GM12875 (cell line): Measurements from ENCODE around the gene POLR3H.

Experiments
- H3K4me3 ChIP-seq: one replicate; pipeline ENCODE4 v1.5.1; 2011; ENCODE audit warnings: low read depth, low read length, control low read depth
- TF ChIP-seq, protein P1 (sequence below): IDR thresholded peaks from 2 replicates; pipeline ENCODE4 v1.5.1; 2011; ENCODE audit warnings: low read depth, mild to moderate bottlenecking, control low read depth, inconsistent platforms, low read length, moderate library complexity, borderline replicate concordance; ENCODE audit not compliant: insufficient read depth

Gene POLR3H

DNA sequence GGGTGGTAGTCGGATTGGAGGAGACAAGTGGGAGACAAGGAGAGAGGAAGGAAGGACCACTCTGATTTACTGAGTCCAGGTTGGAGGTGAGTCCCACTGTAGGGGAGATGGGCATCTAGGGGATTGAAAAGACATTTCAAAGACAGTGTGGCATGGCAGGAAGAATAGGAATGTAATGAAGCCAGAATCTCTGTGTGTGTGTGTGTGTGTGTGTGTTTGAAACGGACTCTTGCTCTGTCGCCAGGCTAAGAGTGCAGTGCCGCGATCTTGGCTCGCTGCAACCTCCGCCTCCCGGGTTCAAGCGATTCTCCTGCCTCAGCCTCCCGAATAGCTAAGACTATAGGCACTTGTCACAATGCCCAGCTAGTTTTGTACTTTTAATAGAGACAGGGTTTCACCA is 12.3 kb upstream of the POLR3H start:
- H3K4me3 ChIP-seq: no peak overlapping the region
- TF ChIP-seq, protein P1, sequence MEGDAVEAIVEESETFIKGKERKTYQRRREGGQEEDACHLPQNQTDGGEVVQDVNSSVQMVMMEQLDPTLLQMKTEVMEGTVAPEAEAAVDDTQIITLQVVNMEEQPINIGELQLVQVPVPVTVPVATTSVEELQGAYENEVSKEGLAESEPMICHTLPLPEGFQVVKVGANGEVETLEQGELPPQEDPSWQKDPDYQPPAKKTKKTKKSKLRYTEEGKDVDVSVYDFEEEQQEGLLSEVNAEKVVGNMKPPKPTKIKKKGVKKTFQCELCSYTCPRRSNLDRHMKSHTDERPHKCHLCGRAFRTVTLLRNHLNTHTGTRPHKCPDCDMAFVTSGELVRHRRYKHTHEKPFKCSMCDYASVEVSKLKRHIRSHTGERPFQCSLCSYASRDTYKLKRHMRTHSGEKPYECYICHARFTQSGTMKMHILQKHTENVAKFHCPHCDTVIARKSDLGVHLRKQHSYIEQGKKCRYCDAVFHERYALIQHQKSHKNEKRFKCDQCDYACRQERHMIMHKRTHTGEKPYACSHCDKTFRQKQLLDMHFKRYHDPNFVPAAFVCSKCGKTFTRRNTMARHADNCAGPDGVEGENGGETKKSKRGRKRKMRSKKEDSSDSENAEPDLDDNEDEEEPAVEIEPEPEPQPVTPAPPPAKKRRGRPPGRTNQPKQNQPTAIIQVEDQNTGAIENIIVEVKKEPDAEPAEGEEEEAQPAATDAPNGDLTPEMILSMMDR: no peak

DNA sequence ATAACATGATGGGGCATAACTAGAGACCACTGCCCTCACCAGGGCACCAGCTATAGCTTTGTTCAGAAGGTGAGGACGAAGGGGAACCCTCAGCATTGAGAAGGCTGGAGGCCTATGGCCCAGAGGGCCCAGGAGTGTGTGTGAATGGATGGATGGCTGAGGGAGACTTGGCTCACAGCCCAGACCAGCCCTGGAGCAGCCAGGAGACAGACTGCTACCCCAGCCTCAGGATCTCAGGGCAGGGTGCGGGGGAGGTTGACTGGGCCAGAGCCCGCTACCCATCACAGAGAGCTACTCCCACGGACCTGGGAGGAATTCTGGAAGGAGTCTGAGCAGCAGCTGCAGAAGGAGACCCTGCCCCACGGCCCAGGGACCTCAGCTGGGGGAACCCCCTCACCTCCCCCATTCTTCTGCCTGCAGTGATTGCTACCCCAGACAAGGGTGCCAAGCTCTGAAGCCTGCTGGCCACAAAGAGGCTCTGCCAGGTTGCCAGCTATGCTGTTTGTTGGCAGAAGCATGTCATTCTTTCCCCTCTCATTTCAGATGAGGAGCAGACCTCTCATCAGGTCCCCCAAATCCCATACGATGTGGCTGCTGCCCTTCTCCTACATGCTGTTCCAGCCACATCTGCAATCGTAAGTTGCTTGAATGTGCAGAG is 11.2 kb upstream of the POLR3H start:
- TF ChIP-seq, protein P1: no peak
- no peak overlapping the region for H3K4me3 ChIP-seq

DNA sequence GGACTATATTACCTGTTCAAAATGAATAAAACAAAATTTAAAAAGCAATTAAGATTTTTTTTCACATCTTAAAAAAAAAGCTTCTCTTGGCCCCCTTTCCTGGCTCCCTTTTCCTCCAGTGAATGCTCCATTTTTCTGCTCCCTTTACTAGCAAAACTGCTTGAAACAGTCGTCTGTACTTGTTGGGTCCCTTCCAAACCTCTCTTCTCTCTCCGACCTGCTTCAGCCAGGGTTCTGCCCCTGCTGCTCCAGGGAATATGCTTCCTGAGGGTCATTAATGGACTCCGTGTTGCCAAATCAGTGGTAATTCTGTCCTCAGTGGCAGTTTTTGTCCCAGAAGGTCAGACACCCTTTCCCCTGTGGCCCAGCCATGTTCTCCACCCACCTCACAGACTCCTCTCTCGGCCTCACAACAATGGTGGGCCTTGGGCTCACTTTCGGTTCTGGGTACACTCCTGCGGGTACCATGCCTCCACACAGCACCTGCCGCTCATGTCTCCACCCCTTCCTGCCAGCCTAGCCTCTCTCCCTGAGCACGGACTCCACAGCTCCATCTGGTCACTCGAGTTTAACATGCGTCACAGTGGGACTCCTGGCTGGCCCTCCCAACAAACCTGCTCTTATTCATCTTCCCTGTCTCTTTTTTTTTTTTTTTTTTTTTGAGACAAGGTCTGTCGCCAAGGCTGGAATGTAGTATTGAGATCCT is 7.8 kb upstream of the POLR3H start:
- TF ChIP-seq, protein P1: no peak
- H3K4me3 ChIP-seq: no peak overlapping the region

DNA sequence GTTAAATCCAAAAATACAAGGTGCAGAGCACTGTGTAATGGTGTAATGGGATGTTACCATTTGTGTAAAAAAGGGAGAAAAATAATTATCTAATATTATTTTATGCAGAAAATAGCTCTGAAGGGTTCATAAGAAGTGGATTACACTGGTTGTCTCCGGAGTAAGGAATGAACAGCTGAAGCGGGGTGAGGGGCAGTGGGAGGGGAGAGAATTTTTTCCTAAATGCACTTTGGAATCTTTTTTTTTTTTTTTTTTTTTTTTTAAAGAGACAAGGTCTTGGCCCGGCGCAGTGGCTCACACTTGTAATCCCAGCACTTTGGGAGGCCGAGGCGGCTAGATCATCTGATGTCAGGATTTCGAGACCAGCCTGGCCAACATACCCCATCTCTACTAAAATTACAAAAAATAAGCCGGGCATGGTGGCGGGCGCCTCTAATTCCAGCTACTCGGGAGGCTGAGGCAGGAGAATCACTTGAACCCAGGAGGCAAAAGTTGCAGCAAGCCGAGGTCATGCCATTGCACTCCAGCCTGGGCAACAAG is 6.8 kb upstream of the POLR3H start:
- no peak overlapping the region for H3K4me3 ChIP-seq
- TF ChIP-seq, protein P1: no peak

DNA sequence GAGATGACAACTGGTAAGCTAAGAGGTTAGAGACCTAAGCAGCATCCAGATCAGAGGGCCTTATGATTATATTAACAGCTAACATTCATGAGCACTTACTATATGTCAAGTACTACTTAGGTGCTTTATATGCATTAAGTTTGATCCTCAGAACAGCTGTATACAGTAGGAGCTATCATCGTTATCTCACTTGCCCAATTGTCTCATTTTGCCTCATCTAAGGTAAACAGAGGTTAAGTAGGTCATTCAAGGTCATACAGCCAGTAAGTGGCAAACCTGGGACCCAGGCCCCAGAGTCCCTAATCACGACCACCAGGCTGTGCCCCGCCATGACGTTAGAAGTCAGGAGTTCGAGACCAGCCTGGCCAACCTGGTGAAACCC is 4.6 kb upstream of the POLR3H start:
- TF ChIP-seq, protein P1: no peak
- no peak overlapping the region for H3K4me3 ChIP-seq

DNA sequence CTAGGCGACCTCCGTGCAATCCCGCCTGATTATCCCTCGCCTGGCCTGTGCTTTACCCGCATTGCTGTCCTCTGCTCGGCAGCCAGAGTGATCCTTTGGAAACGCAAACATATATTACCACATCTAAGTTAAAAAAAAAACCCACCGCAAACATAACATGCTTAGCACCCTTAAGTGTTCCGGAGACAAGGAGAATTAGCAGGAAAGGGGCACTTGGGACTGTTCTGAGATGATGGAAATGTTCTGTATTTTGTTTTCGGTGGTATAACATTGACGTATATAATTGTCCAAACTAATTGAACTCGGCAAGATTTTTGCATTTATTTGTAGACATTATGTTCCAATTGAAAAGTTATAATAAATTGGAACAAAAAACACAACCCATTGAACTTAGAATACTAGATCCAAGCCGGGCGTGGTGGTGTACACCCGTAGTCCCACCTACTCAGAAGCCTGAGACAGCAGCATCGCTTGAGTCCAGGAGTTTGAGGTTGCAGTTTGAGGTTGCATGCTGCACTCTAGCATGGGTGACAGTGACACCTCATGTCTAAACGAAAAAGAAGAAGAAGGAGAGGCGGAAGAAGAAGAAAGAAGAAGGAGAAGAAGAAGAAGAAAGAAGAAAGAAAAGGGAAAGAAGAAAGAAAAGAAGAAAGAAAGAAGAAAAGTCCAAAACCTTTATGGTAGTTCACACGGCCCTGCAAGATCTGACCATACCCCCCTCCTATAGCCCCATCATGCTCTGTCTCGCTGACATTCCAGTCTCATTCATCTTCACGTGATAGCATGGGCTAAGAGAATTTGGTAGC is 604 bp upstream of the POLR3H start:
- H3K4me3 ChIP-seq: peak overlapping the region; percentile 12
- TF ChIP-seq, protein P1: no peak
